Smooth muscle cell of the brain vasculature (primary cell): ENCODE data around the gene CST3.
"Not testable (repeated sequence)": the region's sequence is repeated elsewhere in the genome, so short reads cannot be mapped to it uniquely, and the experiment has no call there.

Experiments
- DNase-seq: peaks from one replicate; pipeline ENCODE4 v3.0.0-alpha.2; 2012; ENCODE audit warnings: low read depth, low spot score

Gene CST3

DNA sequence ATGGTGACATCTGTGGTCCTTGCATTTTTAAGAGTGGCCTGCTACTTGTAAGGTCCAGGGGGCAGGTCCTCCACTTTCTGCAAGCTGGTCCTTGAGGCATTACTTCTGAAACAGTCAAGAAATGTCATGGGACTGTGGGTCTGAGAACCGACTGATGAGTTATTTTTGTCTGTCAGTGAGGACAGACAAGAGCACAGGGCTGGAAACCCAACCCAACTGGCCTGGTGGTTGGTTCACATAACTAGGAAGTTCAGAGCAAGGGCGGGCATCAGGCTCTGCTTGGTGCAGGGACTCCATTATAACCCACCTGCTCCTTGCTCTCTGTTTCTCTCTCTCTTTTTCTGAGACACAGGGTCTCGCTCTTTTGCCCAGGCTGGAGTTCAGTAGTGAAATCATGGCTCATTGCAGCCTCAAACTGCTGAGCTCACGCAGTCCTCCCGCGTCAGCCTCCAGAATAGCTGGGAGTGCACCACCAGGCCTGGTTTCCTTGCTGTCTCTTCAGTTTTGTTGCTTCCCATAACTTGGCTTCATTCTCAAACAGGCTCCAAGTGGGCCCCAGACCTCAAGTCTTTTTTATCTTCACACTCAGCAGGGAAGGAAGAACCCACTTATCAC is 9.2 kb downstream of the CST3 start:
- no peak for DNase-seq

DNA sequence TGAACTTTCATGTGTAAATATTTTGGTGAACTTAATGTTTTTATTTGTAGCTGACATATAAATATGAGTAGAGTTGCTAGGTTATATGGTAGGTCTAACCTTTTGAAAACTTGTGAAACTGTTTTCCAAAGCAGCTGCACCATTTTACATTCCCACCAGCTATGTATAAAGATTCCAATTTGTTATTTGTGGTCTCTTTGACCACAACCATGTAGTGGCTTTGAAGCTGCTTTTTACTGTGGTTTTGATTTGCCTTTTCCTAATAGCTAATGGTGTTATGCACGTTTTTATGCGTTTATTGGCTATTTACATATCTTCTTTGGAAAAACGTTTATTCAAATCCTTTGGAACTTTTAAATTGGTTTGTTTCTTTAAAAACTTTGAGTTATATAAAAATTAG is 10.3 kb downstream of the CST3 start:
- no peak for DNase-seq

DNA sequence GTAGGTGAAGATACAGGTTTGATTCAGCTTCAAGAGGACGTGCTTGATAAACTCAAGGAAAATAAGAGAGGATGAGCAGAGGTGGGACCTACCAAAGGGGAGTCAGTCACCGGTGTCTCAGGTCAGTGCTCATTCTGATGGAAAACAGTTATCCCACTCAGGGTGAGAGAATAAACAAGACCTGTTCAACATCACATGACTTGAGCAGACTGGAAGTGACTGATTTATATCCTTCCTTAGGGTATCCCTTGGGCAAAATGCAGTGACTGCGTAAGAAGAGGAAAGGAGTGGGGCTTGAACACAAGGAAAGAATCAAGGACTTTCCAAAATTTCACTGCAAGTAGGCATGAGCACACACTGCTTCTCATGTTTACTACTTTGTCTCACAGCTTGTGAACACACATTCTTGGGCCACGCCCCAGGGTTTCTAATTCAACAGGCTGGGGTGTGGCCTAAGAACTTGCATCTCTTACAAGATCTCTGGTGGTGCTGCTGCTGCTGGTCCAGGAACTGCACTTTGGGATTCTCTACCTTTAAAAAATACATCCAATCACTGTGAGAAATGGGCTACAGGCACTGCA is 11.6 kb downstream of the CST3 start:
- no peak for DNase-seq

DNA sequence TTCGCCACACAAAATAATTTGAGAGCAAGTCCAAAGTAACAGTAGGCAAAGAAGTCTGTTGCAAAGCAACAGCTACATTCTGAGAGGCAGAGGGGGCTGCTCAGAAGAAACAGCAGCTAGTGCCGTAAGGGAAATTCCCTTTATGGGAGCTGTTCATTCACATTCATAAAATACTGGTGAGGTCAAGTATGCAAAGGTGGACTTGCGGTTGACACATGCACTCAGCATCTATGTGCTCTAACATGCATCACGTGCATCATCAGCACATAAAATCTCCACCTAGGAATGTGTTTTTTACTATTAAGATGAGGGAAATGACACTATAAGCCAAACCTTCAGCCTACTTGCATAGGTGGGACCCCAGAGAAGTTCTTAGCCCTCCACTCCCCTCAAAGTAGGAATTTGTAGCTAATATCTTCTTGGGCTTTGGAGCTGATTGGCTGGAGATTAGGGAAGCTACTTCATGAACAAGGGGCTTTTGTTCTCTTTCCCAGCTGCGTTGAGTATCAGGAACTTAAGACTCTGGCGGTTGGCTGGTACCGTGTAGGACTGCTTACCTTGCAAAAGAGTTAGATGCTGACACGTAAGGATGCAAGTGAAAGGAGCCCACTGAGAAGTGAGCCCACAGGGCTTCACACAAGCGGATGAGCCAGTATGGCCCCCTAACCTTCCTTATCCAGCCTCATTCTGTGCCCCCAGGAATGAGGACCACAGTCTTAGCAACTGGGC is 12.4 kb downstream of the CST3 start:
- DNase-seq: no peak

DNA sequence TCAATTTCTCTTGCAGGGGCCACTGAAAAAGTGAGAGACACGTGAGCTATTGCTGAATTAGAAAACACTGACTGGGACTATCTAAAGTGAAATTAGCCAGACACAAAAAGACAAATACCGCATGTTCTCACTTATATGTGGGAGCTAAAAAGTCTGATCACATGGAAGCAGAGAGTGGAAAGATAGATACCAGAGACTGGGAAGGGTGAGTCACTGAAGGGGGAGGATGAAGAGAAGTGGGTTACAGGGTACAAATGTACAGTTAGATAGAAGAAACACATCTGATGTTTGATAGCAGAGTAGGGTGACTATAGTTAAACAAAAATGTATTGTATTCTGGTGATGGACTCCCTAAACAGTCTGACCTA is 13.4 kb downstream of the CST3 start:
- DNase-seq: no peak

DNA sequence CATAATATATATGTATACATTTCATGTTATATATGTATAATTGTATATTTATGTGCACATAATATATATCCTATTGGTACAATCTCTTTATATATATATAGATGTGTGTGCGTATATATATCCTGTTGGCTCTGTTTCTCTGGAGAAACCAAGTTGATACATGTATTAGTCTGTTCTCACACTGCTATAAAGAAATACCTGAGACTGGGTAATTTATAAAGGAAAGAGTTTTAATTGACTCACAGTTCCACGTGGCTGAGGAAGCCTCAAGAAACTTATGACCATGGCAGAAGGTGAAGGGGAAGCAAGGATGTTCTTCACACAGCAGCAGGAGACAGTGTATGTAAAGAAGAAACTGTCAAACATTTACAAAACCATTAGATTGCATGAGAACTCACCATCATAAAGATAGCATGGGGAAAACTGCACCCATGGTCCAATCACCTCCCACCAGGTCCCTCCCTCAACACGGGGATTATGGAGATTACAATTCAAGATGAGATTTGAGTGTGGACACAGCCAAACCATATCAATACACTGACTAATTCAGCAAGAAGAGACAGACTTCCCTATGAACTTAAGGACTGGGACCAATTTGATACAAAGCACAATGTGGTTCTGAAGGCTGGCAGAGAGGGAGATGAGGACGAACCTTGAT is 14.0 kb downstream of the CST3 start:
- DNase-seq: no peak

DNA sequence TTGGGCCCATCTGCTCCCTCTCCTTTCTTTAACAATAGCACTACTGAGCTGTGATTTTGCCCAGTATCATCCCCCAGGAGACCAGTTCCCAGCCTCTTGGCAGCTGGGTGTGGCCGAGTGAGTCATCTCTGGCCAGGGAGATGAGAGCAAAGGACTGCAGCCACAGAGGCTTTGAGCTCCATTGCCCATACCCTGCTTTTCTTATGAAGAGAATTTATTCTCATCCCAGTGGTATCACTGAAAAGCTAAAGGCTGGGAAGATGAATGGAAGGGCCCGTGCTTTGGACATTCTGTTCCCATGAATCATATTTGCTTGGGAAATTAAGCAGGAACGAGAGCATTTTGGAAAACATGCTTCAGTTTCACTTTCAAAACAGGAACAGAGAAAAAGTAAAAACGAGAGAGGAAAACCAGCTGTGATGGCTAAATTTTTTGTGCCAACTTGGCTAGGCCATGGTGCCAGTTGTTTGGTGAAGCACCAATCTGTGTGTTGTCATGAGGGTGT is 14.9 kb downstream of the CST3 start:
- DNase-seq: peak; percentile 83

DNA sequence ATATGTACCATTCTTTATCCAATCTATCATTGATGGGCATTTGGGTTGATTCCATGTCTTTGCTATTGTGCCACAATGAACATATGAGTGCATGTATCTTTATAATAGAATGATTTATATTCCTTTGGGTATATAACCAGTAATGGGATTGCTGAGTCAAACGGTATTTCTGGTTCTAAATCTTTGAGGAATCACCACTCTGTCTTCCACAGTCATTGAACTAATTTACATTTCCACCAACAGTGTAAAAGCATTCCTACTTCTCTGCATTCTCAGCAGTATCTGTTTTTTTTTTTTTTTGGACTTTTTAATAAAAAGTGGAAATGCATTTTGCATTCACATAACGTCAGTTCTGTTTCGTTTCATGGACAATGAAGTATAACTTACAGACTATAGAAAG is 15.4 kb downstream of the CST3 start:
- DNase-seq: not testable (repeated sequence)

DNA sequence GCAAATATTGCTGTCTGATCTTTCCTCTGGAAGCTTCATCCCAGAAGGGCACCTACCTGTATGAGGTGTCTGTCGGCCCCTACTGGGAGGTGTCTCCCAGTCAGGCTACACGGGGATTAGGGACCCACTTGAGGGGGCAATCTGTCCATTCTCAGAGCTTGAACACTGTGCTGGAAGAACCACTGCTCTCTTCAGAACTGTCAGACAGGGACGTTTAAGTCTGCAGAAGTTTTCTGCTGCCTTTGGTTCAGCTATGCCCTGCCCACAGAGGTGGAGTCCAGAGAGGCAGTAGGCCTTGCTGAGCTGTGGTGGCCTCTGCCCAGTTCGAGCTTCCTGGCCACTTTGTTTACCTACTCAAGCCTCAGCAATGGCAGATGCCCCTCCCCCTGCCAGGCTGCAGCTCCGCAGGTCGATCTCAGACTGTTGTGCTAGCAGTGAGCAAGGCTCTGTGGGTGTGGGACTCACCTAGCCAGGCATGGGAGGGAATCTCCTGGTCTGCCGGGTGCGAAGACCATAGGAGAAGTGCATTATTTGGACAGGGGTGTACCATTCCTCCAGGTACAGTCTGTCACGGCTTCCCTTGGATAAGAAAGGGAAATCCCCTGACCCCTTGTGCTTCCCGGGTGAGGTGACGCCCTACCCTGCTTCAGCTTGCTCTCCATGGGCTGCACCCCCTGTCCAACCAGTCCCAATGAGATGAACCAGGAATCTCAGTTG is 16.9 kb downstream of the CST3 start:
- not testable (repeated sequence) for DNase-seq

DNA sequence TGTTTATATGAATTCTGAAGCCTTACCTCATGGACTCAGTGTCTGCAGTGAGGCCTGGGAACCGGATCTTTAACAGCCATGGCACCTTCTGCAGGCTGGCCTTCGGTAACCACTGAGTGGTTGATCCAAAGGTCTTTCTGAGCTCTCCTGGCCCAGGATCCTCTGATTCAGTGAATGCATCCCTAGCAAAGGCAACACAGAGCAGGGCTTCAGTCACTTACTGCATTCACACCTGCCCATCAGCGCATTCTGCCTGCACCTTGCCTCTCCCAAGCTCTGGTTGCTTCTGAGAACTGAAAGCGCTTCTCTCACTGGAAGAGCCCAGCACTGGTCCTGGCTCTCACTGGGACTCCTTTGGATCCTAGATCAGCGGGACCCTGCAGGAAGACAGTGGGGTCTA is 23.6 kb downstream of the CST3 start:
- no peak for DNase-seq

DNA sequence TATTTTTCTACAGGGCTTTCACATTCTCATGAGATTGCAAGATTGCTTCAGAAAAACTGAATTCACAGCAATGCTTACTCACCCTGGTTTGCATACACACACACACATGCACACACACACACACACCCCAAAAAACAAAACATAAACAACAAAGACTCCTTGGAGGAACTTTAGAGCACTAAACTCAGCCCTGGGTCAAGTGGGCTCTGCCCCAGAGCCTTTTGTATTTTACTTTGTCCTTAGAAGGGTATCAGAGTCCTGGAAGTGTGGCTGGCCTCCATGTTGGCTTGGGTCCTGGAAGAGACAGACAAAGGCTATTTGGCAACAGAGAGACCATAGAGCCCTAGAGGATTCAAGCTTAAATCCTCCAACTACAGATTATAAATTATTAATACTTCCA is 24.1 kb downstream of the CST3 start:
- no peak for DNase-seq

DNA sequence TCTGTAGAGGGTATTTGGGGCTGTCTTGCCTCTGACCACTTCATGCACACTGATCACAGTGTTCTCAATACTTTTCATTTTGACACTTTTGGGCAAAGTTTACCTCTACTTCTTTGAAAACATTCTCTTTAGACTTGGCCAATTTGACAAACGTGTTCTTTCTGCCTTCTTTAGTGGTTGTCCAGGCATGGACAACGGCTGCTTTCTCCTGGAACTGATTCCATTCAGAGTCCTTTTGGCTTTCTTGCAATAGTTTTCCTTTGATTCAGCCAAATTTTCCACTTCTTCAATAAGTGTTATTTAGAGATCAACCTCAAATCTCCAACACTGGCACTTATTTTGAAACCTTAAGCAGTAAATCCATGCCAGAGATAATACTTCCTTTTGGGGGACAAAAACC is 25.4 kb downstream of the CST3 start:
- no peak for DNase-seq

DNA sequence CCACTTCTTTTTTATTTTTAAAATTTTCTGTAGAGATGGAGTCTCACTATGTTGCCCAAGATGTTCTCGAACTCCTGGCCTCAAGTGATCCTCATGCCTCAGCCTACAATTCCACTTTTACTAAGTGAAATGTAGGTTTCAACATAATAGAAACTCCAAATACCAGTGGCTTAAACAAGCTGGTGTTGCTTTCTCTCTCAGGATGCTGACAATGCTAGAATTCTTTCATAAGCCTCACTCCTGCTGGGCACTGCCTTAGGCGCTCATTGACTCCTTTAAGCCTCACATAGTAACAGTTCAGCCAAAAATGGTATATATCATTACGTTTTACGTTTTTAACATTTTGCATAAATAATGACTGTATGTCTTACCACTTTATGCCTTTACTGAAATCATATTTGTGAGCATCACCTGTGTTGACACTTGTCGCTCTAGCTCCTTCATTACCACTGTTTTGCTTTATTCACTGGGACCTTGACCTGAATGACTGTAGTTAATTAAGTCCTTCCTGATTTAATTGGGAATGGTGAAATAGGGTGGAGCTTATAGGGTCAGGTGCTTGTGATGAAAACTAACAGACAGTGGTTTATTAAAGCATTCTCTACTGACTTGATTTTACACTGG is 28.2 kb downstream of the CST3 start:
- DNase-seq: no peak

DNA sequence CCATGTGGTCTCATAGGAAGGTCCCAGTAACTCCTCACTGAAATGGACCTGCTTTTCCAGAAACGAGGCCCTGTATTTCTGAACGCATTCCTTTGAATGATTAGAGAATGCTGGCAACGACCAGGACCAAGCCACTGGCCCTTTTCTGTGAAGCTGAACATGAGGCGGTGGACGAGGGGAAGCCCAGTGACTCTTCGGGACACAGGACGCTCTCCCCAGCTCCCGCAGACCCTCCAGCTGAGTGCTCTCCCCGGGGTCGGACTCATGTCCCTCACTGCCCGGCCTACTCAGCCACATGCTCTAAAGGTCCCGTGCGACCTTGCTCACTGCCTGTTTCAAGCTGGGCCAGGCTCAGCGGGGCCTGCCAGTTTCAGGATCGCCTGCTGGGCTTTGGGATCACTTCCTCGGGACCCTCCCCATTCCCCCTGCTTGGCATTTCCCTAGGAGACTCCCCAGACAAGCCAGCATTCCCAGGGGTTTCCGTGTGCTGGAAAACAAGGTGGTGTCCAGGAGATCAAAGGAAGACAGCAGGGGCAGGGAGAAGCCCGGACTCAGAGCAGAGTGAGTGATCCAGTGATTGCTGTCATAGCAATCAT is 29.4 kb downstream of the CST3 start:
- no peak for DNase-seq

DNA sequence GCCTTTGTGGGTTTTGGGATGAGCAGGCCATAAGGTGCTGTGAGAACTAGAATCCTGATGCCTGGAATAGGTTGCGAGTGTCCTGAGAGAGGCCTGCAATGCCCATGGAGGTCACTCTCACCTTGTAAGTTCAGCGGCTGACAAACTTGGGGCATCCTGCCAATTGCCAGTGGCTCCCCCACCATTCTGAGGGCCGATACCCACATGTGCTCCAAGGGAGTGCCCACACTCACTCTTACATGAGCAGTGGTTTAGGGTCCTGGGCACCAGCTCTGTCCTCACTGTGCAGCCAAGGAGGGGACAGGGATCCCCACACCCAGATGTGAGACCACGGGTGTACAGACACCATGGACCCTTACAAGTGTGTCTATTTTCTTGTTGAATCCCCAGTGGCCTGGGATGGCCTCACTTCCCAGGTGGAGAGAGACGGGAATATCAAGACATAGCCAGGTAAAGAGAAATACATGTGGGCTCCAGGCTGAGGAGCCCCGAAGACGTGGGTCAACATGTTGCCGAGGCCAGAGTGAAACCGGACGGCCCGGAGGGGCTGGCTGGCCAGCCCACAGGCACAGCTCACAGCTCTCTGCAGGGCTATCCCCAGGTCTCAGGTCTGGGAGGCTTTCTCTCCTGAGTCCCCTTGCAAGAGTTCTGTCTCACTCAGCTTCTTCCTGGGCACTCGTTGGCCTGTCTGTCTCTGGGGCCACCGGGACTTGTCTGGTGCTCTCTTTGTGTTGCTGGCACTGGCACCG is 30.1 kb downstream of the CST3 start:
- no peak for DNase-seq

DNA sequence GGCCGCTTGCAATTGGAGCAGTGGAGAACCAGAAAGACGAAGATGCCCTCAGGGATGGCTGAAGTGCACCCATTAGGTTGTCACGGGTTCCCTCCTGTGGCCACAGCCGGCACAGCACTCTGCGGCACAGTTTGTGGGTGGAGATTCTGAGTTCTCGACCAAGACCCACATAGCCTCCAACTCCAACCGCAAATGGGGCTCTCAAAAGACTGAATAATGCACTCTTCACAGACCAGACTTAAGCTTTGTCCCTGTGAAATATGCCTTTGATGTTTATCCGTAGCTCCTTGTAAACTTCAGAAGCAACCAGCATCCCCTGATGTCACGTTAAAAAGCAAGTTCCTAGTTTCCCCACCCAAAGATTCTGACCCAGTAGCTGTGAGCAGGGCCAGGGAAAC is 31.1 kb downstream of the CST3 start:
- DNase-seq: no peak

DNA sequence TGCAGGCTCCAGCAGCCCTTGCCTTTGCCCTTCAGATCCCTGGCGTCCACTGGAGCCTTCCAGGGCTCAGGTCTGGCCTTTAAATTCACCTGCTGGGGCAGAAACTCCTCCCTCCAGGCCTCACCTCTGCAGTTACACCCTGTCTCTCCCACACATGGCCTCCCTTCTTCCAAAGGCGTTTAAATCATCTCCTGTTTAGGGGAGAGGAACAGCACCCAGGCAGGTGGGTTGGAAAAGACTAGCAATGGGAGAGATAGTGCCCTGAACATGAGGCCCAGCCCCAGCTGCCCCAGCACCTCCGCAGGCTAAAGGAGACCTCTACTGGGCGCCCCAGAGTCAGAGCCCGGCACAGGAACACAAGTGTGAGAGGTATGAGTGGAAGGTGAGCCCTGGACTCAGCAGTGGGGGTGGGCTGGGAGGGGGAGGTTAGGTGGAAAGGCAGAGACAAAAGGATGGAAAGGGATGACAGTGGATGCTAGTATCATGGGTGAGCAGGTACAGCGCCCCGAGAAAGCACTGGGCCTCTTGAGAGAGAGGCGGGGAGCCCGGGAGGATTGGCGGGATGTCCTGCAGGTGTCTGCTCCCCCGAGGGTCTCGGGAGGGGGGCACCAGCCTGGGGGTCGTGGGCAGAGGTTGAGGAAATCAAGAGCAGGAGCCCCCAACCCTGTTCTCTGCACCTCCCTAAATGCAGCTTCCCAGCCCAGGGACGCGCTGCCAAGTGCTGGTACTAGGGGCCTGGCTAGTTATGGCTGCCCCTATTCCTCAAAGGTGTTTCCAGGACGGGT is 31.7 kb downstream of the CST3 start, which contains the start of gene CST9:
Gene CST9 (minus strand): TSS at position 51 of the 785 bp plus-strand sequence. CDS start 53 bp downstream, outside the sequence.
- no peak for DNase-seq

DNA sequence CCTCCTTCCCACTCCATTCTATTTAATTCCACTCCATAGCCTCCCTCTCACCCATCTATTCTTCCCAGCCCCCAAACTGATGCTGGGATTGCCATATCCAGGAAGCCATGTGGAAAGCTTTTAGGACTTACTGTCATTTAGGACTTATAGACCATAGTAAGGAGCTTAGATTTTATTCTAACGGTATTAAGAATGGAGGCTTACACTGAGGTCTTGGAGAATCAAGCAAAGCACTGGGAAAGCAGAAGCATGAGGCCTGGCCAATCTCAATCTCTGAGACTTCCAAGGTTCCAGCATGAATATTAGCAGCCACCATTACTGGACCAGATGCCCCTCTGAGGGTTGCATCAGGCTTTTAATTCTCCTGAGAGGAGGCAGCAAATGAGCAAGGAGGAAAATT is 33.4 kb downstream of the CST3 start:
- no peak for DNase-seq

DNA sequence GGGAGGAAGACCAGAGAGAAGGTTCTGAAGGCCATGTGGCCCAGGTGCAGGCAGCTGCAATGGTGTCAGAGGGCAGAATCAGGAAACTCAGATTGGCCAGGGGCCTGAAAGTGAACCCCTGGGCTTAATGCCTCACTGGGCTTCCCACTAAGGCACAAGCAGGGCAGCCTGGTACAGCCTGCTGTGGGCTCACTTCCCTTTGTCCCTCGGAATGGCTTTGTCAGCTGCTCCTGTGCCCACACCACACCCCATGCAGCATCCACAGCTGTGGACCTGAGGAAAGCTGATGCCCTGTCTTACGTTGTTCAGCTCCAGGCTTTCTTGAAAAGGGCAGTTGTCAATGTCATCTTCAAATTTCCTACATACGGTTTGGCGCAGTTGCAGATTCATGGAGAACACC is 34.4 kb downstream of the CST3 start:
- DNase-seq: no peak
